K562 (cell line): ENCODE measurements around the gene ATP6V0C. TPM values are rescaled to one million over a fixed set of nuclear protein-coding genes. Genes with fewer than 3 reads are reported as not detected.

Experiments
- CHAMP1 ChIP-seq: fragments of 450-650 bp; IDR thresholded peaks from 2 replicates; pipeline ENCODE4 v1.6.1; 2016; ENCODE audit warnings: mild to moderate bottlenecking
- ESRRB ChIP-seq: fragments of 250-450 bp; sonication (Bioruptor Pico); IDR thresholded peaks from 2 replicates; pipeline ENCODE4 v1.5.0; 2020; ENCODE audit warnings: mild to moderate bottlenecking, moderate library complexity, borderline replicate concordance
- PCBP2 ChIP-seq: fragments of 200-400 bp; formaldehyde crosslinking; IDR thresholded peaks from 2 replicates; pipeline ENCODE4 v1.6.1; 2018; ENCODE audit warnings: low read length, low read depth, mild to moderate bottlenecking, moderate library complexity; ENCODE audit not compliant: poor library complexity, severe bottlenecking
- ZNF639 ChIP-seq, 2 experiments: fragments of 200-800 bp in 1 of 2; sonication (Bioruptor generic) in 1 of 2; sonication (generic) in 1 of 2; formaldehyde crosslinking in 1 of 2; IDR thresholded peaks in 1 of 2; conservative IDR thresholded peaks in 1 of 2; 2 replicates each; pipeline versions ENCODE4 v1.5.0 to v1.6.1; 2016 to 2020; ENCODE audit warnings: missing compliant biosample characterization in 1 of 2, missing genetic modification characterization in 1 of 2, missing genetic modification reagents in 1 of 2
- polyA plus RNA-seq, 8 experiments: library from polyadenylated mRNA; depleted of rRNA in 4 of 8; stranded (reverse) in 5 of 8; unstranded in 3 of 8; fragments of >200 nt; fragmentation: Nextera tagmentation in 2 of 8; fragmentation: Illumina TruSeq in 1 of 8; extraction: Ambion mirVana in 2 of 8; extraction: Trizol in 1 of 8; gene quantifications; 2 replicates each; pipeline versions ENCODE4 v1.2.1 to v1.2.3, GENCODE V29; 2011 to 2014; ENCODE audit warnings: inconsistent platforms in 1 of 8, missing spikeins in 1 of 8
- total RNA-seq, 7 experiments: library from RNA; depleted of rRNA in 6 of 7; stranded (reverse); fragments of >200 nt in 6 of 7; fragmentation: Illumina TruSeq in 2 of 7; extraction: Trizol in 2 of 7; gene quantifications; 2 replicates each; pipeline versions ENCODE4 v1.2.1 to v1.2.3, GENCODE V29; 2011 to 2021; ENCODE audit warnings: low replicate concordance in 1 of 7

ATP6V0C gene
- total and polyA plus RNA-seq, 9 of the 15 experiments (the other 6 are each of a cell fraction or from before 2014, with no cell fraction given), result 2.9 to 228 (median 22.7) TPM

GRCh38 chr16:2484898-2485508, 28.7 kb upstream of the ATP6V0C start (continued):
- TF ChIP-seq ZNF639 (CRISPR knock-in tag; conservative IDR thresholded peaks at IDR 0.05 in 1 of 2, IDR thresholded peaks at IDR 0.05 in 1 of 2), result no peak
- TF ChIP-seq ESRRB (CRISPR knock-in tag), result no peak
- TF ChIP-seq PCBP2, result no peak
- no peak for TF ChIP-seq CHAMP1
